ENCODE data around the gene HK3.

GRCh38 chr5:176832162-176832561 is 67.0 kb downstream of the HK3 start:
- TF ChIP-seq CTCF (IDR thresholded peaks at IDR 0.05; ENCODE audit: borderline replicate concordance, extremely low read depth, low read length, poor library complexity, severe bottlenecking), result no peak
- no peak for TF ChIP-seq EZH2 (IDR thresholded peaks at IDR 0.05; ENCODE audit: borderline replicate concordance, low read depth, low read length, severe bottlenecking)

Data from DND-41 (cell line).